Heart left ventricle (tissue), 13 donors: ENCODE measurements around the gene ANO2.

ENCODE experiments used
- POLR2A ChIP-seq, 2 donors: fragments of 450-650 bp; IDR thresholded peaks; one replicate each; pipeline ENCODE4 v1.6.1; 2017; ENCODE audit warnings: antibody characterized with exemption in 2 of 2, mild to moderate bottlenecking in 2 of 2, moderate library complexity in 2 of 2
- TF ChIP-seq, protein P1 (sequence below), 12 donors: fragments of 200-600 bp; sonication (generic) in 4 of 12; IDR thresholded peaks; one replicate each; pipeline versions ENCODE4 v1.5.0 to v1.8.0; 2018 to 2022; ENCODE audit warnings: antibody characterized with exemption in 12 of 12, mild to moderate bottlenecking in 5 of 12
- donor health status: ischemic (EF 13 %, LVEDD 7.1; RV severe dilation, severe dysfunction).
- donor health status: DM: no; HTN: yes; CAD: no.
- donor health status: DM: no; HTN: no; CAD: no.
- donor health status: ischemic (EF 25% LVEDD 6.9; RV normal size, moderate dysfunction).
- donor health status: ischemic (EF 25% LVEDD 5.7; RV mildly dilated, moderate dysfunction).
- donor health status: ischemic (EF 35%, LVEDD 5.7; RV mildly dilated, moderate dysfunction).
- donor health status: nonischemic (EF 11% LVEDD 7.7; RV severe dilation, severe dysfunction).
- donor health status: DM: yes; HTN: yes; CAD: no.
- donor health status: PGD.
- donor health status: ischemic (EF 29% LVEDD 5.4; RV normal size, mild dysfunction).
- donor health status: nonischemic (EF 23%, LVEDD 6.1; RV moderate dilation, normal function).

DNA sequence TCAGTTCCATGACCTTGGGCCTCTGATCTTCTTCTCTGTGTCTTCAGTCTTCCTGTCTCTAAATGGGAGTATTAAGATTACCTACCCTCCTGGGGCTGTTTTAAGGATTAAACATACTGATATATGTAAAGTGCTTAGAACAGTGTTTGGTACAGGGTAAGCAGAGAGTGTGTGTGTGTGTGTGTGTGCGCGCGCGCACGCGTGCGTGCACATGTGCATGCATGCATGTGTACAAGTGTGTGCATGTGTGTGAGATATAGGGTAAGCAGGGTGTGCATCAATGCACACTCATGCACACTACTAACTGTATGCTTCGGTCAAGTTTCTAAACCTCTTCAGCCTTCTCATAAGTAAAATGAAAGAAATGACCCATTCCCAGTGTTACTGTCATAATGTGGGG, 316.6 kb downstream of the ANO2 start:
- no peak for TF ChIP-seq POLR2A (IDR thresholded peaks at IDR 0.05)
- TF ChIP-seq, protein P1, sequence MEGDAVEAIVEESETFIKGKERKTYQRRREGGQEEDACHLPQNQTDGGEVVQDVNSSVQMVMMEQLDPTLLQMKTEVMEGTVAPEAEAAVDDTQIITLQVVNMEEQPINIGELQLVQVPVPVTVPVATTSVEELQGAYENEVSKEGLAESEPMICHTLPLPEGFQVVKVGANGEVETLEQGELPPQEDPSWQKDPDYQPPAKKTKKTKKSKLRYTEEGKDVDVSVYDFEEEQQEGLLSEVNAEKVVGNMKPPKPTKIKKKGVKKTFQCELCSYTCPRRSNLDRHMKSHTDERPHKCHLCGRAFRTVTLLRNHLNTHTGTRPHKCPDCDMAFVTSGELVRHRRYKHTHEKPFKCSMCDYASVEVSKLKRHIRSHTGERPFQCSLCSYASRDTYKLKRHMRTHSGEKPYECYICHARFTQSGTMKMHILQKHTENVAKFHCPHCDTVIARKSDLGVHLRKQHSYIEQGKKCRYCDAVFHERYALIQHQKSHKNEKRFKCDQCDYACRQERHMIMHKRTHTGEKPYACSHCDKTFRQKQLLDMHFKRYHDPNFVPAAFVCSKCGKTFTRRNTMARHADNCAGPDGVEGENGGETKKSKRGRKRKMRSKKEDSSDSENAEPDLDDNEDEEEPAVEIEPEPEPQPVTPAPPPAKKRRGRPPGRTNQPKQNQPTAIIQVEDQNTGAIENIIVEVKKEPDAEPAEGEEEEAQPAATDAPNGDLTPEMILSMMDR (IDR thresholded peaks at IDR 0.05), result no peak
